PC-3 (cell line): ENCODE measurements around the gene MCRIP1. TPM values are rescaled to one million over a fixed set of nuclear protein-coding genes. Genes with fewer than 3 reads are reported as not detected.

Experiments
- ATAC-seq: fragments of 200-7000 bp; cut with Tn5 transposase; 2 replicates; pipeline ENCODE4 v1.9.1; 2020; ENCODE audit warnings: mild to moderate bottlenecking, moderate library complexity
- BruUV-seq: library from RNA; stranded (reverse); fragments of 400-500 nt; replicated peaks from 2 replicates; lab custom pipeline; 2021; lab: Mats Ljungman, UMichigan
- CTCF ChIA-PET: fragments of 300-600 bp; sonication (Branson Sonifier 250); formaldehyde crosslinking; loops from one replicate; lab custom pipeline; 2022; ENCODE audit warnings: antibody characterized with exemption; lab: Charles Lee
- POLR2A ChIA-PET: fragments of 300-600 bp; sonication (Branson Sonifier 250); formaldehyde crosslinking; loops from one replicate; lab custom pipeline; 2022; ENCODE audit warnings: antibody characterized with exemption; ENCODE audit not compliant: unreplicated experiment; lab: Charles Lee
- DNase-seq: peaks from one replicate; pipeline ENCODE4 v3.0.0-alpha.2; 2015
- H2AFZ ChIP-seq: fragments of 300-600 bp; sonication (generic); 2 replicates; pipeline ENCODE4 v1.6.0; 2016; ENCODE audit warnings: antibody characterized with exemption, low read length
- H3F3A ChIP-seq: fragments of 300-600 bp; sonication (generic); one replicate; pipeline ENCODE4 v1.6.0; 2017; ENCODE audit warnings: antibody characterized with exemption, low read length, control low read depth, mild to moderate bottlenecking; ENCODE audit not compliant: unreplicated experiment
- H3K27ac ChIP-seq: fragments of 300-600 bp; sonication (generic); 2 replicates; pipeline ENCODE4 v1.5.1; 2016; ENCODE audit warnings: mild to moderate bottlenecking, low read length
- H3K27me3 ChIP-seq: fragments of 300-600 bp; sonication (generic); 2 replicates; pipeline ENCODE4 v1.6.1; 2016; ENCODE audit warnings: low read length, mixed read lengths
- H3K36me3 ChIP-seq: fragments of 300-600 bp; sonication (generic); 2 replicates; pipeline ENCODE4 v1.6.1; 2016; ENCODE audit warnings: low read depth, mixed run types, low read length, mixed read lengths
- H3K4me1 ChIP-seq: fragments of 300-600 bp; sonication (generic); 2 replicates; pipeline ENCODE4 v1.5.1; 2016; ENCODE audit warnings: low read length; ENCODE audit not compliant: insufficient read depth
- H3K4me2 ChIP-seq: fragments of 300-600 bp; sonication (generic); 2 replicates; pipeline ENCODE4 v1.6.0; 2016; ENCODE audit warnings: low read length
- H3K4me3 ChIP-seq: fragments of 300-600 bp; sonication (generic); 2 replicates; pipeline ENCODE4 v1.5.1; 2016; ENCODE audit warnings: mild to moderate bottlenecking, low read length, mixed read lengths
- H3K79me2 ChIP-seq: fragments of 300-600 bp; sonication (generic); 2 replicates; pipeline ENCODE4 v1.6.1; 2017; ENCODE audit warnings: low read length, mixed read lengths
- H3K9ac ChIP-seq: fragments of 300-600 bp; sonication (generic); 2 replicates; pipeline ENCODE4 v1.6.0; 2016; ENCODE audit warnings: mild to moderate bottlenecking, low read length
- H3K9me2 ChIP-seq: fragments of 300-600 bp; sonication (generic); replicated peaks from 2 replicates; pipeline ENCODE4 v1.6.1; 2016; ENCODE audit warnings: mixed run types, low read length, mixed read lengths
- H3K9me3 ChIP-seq: fragments of 300-600 bp; sonication (generic); 2 replicates; pipeline ENCODE4 v1.6.1; 2016; ENCODE audit warnings: low read length, mixed read lengths
- H4K20me1 ChIP-seq: fragments of 300-600 bp; sonication (generic); 2 replicates; pipeline ENCODE4 v1.6.1; 2016; ENCODE audit warnings: low read length, mixed read lengths
- EZH2 ChIP-seq: fragments of 300-600 bp; sonication (generic); IDR thresholded peaks from one replicate; pipeline ENCODE4 v1.6.1; 2017; ENCODE audit warnings: antibody characterized with exemption, mild to moderate bottlenecking, low read length; ENCODE audit not compliant: unreplicated experiment
- EZH2phosphoT487 ChIP-seq: fragments of 300-600 bp; sonication (generic); IDR thresholded peaks from 2 replicates; pipeline ENCODE4 v1.6.1; 2018; ENCODE audit warnings: mild to moderate bottlenecking, antibody characterized with exemption, low read length, borderline replicate concordance
- intact Hi-C: fragments of 100-400 bp; cut with micrococcal nuclease; formaldehyde crosslinking; loops from 2 replicates; pipeline ENCODE4 v1.9.0; 2023
- total RNA-seq: library from RNA; depleted of rRNA; stranded (reverse); fragments of >200 nt; gene quantifications from 2 replicates; pipeline ENCODE4 v1.2.3, GENCODE V29; 2014
- TF ChIP-seq, protein P1 (sequence below): fragments of 300-600 bp; sonication (generic); conservative IDR thresholded peaks from 2 replicates; pipeline ENCODE4 v1.5.1; 2017; ENCODE audit warnings: antibody characterized with exemption, low read depth, mild to moderate bottlenecking, low read length

MCRIP1 gene
- total RNA-seq, 1 experiment from 2014 or later: 90.9 TPM

GRCh38 chr17:81814748-81815645 is 18.1 kb downstream of the MCRIP1 start:
- DNase-seq (no peak), ATAC-seq (peak; percentile 36)
- no peaks in the 10 kb centered on the region for H4K20me1 ChIP-seq
- no peak overlapping the region for H3K4me2 ChIP-seq
- no peaks in the 10 kb centered on the region for H3F3A ChIP-seq
- H2AFZ ChIP-seq: no peak overlapping the region
- peaks cover 10% of the 10 kb centered on the region for H3K4me1 ChIP-seq
- CTCF ChIA-PET: no interaction called here
- POLR2A ChIA-PET: interaction anchor here (0.6 kb wide), 1 partner anchor 76 kb away, joined by 11 read pairs; no protein-coding TSS in a partner anchor
- H3K27me3 ChIP-seq: no peaks in the 10 kb centered on the region
- H3K9me3 ChIP-seq: no peaks in the 10 kb centered on the region
- no peak overlapping the region for H3K27ac ChIP-seq
- H3K36me3 ChIP-seq: no peaks in the 10 kb centered on the region
- TF ChIP-seq, protein P1, sequence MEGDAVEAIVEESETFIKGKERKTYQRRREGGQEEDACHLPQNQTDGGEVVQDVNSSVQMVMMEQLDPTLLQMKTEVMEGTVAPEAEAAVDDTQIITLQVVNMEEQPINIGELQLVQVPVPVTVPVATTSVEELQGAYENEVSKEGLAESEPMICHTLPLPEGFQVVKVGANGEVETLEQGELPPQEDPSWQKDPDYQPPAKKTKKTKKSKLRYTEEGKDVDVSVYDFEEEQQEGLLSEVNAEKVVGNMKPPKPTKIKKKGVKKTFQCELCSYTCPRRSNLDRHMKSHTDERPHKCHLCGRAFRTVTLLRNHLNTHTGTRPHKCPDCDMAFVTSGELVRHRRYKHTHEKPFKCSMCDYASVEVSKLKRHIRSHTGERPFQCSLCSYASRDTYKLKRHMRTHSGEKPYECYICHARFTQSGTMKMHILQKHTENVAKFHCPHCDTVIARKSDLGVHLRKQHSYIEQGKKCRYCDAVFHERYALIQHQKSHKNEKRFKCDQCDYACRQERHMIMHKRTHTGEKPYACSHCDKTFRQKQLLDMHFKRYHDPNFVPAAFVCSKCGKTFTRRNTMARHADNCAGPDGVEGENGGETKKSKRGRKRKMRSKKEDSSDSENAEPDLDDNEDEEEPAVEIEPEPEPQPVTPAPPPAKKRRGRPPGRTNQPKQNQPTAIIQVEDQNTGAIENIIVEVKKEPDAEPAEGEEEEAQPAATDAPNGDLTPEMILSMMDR: no peak
- TF ChIP-seq EZH2: no peak
- no peak for TF ChIP-seq EZH2phosphoT487
- no peaks in the 10 kb centered on the region for H3K79me2 ChIP-seq
- intact Hi-C loops: no loop called here
- H3K4me3 ChIP-seq: no peak overlapping the region
- H3K9ac ChIP-seq: no peak overlapping the region
- no TSS peak for BruUV-seq
- H3K9me2 ChIP-seq: no peaks in the 10 kb centered on the region

DNA sequence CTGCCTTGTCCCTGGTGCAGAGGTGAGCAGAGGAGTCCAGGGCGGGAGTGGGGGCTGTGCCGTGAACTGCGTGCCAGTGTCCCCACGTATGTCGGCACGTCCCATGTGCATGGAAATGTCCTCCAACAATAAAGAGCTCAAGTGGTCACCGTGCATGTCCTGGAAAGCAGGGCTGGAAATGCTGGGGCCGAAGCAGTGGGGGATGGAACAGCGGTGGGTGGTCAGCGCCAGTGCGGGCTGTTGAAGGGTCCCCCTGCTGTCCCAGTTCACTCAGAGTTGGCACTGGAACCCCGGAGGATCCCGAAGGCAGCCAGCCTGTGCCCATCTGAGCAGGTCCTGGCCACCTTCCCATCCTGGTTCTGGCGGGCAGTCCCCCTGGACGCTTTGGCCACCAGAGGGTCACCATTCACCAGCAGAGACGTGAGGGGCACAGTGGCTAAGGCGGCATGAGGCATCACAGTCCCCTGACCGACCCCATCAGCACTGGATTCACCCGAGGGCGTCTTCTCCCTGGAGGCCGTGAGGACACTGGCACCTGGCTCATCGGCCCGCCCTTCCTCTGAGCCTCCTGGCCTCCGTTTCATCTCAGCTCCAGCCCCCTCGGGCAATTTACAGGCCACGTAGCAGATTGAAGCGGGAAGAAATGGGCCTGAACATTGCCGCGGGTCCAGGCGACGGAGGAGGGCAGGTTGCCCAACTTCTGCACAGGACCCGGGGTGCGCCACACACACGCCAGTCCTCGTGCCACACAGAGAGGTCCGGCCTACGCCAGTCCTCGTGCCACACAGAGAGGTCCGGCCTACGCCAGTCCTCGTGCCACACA is 19.0 kb downstream of the MCRIP1 start:
- POLR2A ChIA-PET: no interaction called here
- H2AFZ ChIP-seq: no peak overlapping the region
- TF ChIP-seq, protein P1: no peak
- TF ChIP-seq EZH2phosphoT487 (no peak), EZH2 (no peak)
- no peak overlapping the region for H3K4me2 ChIP-seq
- no peaks in the 10 kb centered on the region for H3K9me2 ChIP-seq
- H3K79me2 ChIP-seq: no peaks in the 10 kb centered on the region
- CTCF ChIA-PET: no interaction called here
- no peaks in the 10 kb centered on the region for H3K36me3 ChIP-seq
- H4K20me1 ChIP-seq: no peaks in the 10 kb centered on the region
- H3F3A ChIP-seq: no peaks in the 10 kb centered on the region
- H3K9ac ChIP-seq: no peak overlapping the region
- no peak overlapping the region for H3K4me3 ChIP-seq
- no TSS peak for BruUV-seq
- H3K27me3 ChIP-seq: 0 out of 2 replicates have a peak, but pooled peaks cover 5% of the 10 kb centered on the region
- H3K9me3 ChIP-seq: no peaks in the 10 kb centered on the region
- peaks cover 10% of the 10 kb centered on the region for H3K4me1 ChIP-seq
- intact Hi-C loops: no loop called here
- no peak overlapping the region for H3K27ac ChIP-seq
- ATAC-seq (no peak), DNase-seq (no peak)
